H1 (cell line): Measurements from ENCODE around the gene ZDHHC1. TPM values are rescaled to one million over a fixed set of nuclear protein-coding genes. Genes with fewer than 3 reads are reported as not detected.
A peak's percentile ranks its signal among the peaks of the same experiment; 100 is the strongest.

Experiments used
- BACH1 ChIP-seq: IDR thresholded peaks from 2 replicates; pipeline ENCODE4 v1.6.1; 2012; ENCODE audit warnings: low read length, improper control_type of control experiment
- E2F6 ChIP-seq: IDR thresholded peaks from 2 replicates; pipeline ENCODE4 v1.6.1; 2012; ENCODE audit warnings: inconsistent platforms
- KDM4A ChIP-seq: IDR thresholded peaks from one replicate; pipeline ENCODE4 v1.7.1; 2012; ENCODE audit warnings: low read depth, mild to moderate bottlenecking, moderate library complexity, low read length, inconsistent platforms; ENCODE audit not compliant: severe bottlenecking
- PHF8 ChIP-seq: fragments of 200-600 bp; sonication (generic); conservative IDR thresholded peaks from 2 replicates; pipeline ENCODE4 v1.7.1; 2012; ENCODE audit warnings: low read depth, mild to moderate bottlenecking, inconsistent platforms, low read length, moderate library complexity
- POLR2A ChIP-seq, 2 experiments: IDR thresholded peaks; 1 replicate in 1 of 2; 2 replicates in 1 of 2; pipeline ENCODE4 v1.6.1; 2011; ENCODE audit warnings: low read depth in 2 of 2, low read length in 2 of 2, mild to moderate bottlenecking in 2 of 2; ENCODE audit errors: control extremely low read depth in 1 of 2
- POLR2AphosphoS5 ChIP-seq: IDR thresholded peaks from 2 replicates; pipeline ENCODE4 v1.6.1; 2011; ENCODE audit warnings: low read depth, low read length
- SAP30 ChIP-seq: fragments of 300-600 bp; sonication (generic); IDR thresholded peaks from 2 replicates; pipeline ENCODE4 v1.7.1; 2012; ENCODE audit warnings: low read length, moderate library complexity, mild to moderate bottlenecking, inconsistent platforms; ENCODE audit not compliant: insufficient read depth, insufficient replicate concordance
- TAF1 ChIP-seq: IDR thresholded peaks from 2 replicates; pipeline ENCODE4 v1.6.1; 2011; ENCODE audit warnings: mild to moderate bottlenecking, low read depth, low read length
- TAF7 ChIP-seq: optimal IDR thresholded peaks from 2 replicates; pipeline ENCODE3; 2011; ENCODE audit warnings: low read depth, mild to moderate bottlenecking, inconsistent platforms, low read length, moderate library complexity, borderline replicate concordance
- TCF12 ChIP-seq: IDR thresholded peaks from 2 replicates; pipeline ENCODE4 v1.6.1; 2011; ENCODE audit warnings: low read depth, mild to moderate bottlenecking, low read length
- polyA plus RNA-seq, 7 experiments: library from polyadenylated mRNA; depleted of rRNA in 3 of 7; stranded (reverse) in 5 of 7; unstranded in 2 of 7; fragments of >200 nt in 5 of 7; fragments of 200-250 nt in 2 of 7; gene quantifications; 1 replicate in 5 of 7; 2 replicates in 1 of 7; 4 replicates in 1 of 7; pipeline versions ENCODE4 v1.2.1 to v1.2.3, GENCODE V29; 2011 to 2013; ENCODE audit warnings: missing spikeins in 2 of 7, mixed read lengths in 2 of 7
- total RNA-seq: library from RNA; stranded (reverse); fragmentation: NEBNext Ultra II Directional; extraction: Animal tissue kit (Norgen Biotek cat#: 25700); gene quantifications from 2 replicates; pipeline ENCODE4 v1.2.1, GENCODE V29; 2021
- TF ChIP-seq, protein P1 (sequence below): fragments of 300-600 bp; sonication (generic); IDR thresholded peaks from 2 replicates; pipeline ENCODE4 v1.7.1; 2012; ENCODE audit warnings: low read length, moderate library complexity, mild to moderate bottlenecking, inconsistent platforms; ENCODE audit not compliant: insufficient replicate concordance

Gene ZDHHC1
- total and polyA plus RNA-seq, 2 of the 8 experiments (the other 6 are each of a cell fraction or from before 2014, with no cell fraction given): 3.1 to 4.9 TPM

DNA sequence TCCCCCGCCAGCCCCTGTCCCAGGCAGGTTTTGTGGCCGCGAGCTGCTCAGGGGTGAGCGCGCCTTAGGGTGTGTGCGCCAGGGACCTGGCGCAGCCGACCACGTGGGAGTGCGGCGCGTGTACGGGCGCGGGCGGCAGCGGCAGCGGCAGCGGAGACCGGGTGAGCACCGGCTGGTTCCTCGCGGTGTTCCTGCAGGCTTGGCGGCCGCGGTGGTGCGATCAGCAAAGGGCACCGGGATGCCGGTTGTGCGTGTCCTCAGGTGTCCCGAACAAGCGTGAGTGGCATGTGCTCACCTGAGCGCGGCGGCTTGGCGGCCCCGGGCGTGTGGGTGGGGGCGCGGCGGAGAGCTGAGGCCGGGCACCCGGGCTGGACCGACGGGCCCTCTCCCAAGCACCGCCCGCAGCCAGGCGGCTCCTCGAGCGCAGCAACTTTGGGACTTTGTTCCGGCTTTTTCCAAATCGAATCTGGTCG lies 14.3 kb upstream of the ZDHHC1 start (continued):
- TF ChIP-seq, protein P1, sequence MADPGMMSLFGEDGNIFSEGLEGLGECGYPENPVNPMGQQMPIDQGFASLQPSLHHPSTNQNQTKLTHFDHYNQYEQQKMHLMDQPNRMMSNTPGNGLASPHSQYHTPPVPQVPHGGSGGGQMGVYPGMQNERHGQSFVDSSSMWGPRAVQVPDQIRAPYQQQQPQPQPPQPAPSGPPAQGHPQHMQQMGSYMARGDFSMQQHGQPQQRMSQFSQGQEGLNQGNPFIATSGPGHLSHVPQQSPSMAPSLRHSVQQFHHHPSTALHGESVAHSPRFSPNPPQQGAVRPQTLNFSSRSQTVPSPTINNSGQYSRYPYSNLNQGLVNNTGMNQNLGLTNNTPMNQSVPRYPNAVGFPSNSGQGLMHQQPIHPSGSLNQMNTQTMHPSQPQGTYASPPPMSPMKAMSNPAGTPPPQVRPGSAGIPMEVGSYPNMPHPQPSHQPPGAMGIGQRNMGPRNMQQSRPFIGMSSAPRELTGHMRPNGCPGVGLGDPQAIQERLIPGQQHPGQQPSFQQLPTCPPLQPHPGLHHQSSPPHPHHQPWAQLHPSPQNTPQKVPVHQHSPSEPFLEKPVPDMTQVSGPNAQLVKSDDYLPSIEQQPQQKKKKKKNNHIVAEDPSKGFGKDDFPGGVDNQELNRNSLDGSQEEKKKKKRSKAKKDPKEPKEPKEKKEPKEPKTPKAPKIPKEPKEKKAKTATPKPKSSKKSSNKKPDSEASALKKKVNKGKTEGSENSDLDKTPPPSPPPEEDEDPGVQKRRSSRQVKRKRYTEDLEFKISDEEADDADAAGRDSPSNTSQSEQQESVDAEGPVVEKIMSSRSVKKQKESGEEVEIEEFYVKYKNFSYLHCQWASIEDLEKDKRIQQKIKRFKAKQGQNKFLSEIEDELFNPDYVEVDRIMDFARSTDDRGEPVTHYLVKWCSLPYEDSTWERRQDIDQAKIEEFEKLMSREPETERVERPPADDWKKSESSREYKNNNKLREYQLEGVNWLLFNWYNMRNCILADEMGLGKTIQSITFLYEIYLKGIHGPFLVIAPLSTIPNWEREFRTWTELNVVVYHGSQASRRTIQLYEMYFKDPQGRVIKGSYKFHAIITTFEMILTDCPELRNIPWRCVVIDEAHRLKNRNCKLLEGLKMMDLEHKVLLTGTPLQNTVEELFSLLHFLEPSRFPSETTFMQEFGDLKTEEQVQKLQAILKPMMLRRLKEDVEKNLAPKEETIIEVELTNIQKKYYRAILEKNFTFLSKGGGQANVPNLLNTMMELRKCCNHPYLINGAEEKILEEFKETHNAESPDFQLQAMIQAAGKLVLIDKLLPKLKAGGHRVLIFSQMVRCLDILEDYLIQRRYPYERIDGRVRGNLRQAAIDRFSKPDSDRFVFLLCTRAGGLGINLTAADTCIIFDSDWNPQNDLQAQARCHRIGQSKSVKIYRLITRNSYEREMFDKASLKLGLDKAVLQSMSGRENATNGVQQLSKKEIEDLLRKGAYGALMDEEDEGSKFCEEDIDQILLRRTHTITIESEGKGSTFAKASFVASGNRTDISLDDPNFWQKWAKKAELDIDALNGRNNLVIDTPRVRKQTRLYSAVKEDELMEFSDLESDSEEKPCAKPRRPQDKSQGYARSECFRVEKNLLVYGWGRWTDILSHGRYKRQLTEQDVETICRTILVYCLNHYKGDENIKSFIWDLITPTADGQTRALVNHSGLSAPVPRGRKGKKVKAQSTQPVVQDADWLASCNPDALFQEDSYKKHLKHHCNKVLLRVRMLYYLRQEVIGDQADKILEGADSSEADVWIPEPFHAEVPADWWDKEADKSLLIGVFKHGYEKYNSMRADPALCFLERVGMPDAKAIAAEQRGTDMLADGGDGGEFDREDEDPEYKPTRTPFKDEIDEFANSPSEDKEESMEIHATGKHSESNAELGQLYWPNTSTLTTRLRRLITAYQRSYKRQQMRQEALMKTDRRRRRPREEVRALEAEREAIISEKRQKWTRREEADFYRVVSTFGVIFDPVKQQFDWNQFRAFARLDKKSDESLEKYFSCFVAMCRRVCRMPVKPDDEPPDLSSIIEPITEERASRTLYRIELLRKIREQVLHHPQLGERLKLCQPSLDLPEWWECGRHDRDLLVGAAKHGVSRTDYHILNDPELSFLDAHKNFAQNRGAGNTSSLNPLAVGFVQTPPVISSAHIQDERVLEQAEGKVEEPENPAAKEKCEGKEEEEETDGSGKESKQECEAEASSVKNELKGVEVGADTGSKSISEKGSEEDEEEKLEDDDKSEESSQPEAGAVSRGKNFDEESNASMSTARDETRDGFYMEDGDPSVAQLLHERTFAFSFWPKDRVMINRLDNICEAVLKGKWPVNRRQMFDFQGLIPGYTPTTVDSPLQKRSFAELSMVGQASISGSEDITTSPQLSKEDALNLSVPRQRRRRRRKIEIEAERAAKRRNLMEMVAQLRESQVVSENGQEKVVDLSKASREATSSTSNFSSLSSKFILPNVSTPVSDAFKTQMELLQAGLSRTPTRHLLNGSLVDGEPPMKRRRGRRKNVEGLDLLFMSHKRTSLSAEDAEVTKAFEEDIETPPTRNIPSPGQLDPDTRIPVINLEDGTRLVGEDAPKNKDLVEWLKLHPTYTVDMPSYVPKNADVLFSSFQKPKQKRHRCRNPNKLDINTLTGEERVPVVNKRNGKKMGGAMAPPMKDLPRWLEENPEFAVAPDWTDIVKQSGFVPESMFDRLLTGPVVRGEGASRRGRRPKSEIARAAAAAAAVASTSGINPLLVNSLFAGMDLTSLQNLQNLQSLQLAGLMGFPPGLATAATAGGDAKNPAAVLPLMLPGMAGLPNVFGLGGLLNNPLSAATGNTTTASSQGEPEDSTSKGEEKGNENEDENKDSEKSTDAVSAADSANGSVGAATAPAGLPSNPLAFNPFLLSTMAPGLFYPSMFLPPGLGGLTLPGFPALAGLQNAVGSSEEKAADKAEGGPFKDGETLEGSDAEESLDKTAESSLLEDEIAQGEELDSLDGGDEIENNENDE: no peak
- TF ChIP-seq BACH1: no peak
- peak; percentile 52 for TF ChIP-seq KDM4A
- TF ChIP-seq SAP30: no peak
- 0 out of 2 replicates have a peak, but pooled peaks have one; percentile 15 for TF ChIP-seq POLR2AphosphoS5
- TF ChIP-seq TCF12: no peak
- TF ChIP-seq POLR2A (IDR thresholded peaks at IDR 0.05; ENCODE audit: control extremely low read depth in 1 of 2, low read depth in 2 of 2, low read length in 2 of 2): peak in 1 of 2 experiments; percentile 32; a peak in 1 of 3 replicates
- TF ChIP-seq TAF7: no peak
- peak; percentile 83 for TF ChIP-seq E2F6
- peak; percentile 27; the same call in 1 of the 2 replicates for TF ChIP-seq TAF1
- TF ChIP-seq PHF8: peak; percentile 26; the same call in 1 of the 2 replicates
